Measurements from ENCODE around the gene MGRN1. TPM values are rescaled to one million over a fixed set of nuclear protein-coding genes. Genes with fewer than 3 reads are reported as not detected.
A peak's percentile ranks its signal among the peaks of the same experiment; 100 is the strongest.

Gene MGRN1
- total RNA-seq, 6 donors from 2014 or later = 49.0 to 148 (median 99.1) TPM

GRCh38 chr16:4666537-4667202 is 42.0 kb downstream of the MGRN1 start:
- Histone ChIP-seq H3K36me3 (peaks cover 12 to 78% (median 54%) of the 10 kb centered on the region in 4 donors), H3K4me1 (peaks cover 17 to 52% (median 40%) of the 10 kb centered on the region in 4 donors), H3K27ac (peak overlapping the region in 1 of 4 donors; percentile 7), H3K4me3 (no peak overlapping the region), H3K27me3 (no peaks in the 10 kb centered on the region), H3K9me3 (no peaks in the 10 kb centered on the region)
- ATAC-seq (ENCODE audit: low FRiP score in 2 of 2) (no peak), DNase-seq (peak in 1 of 2 donors; percentile 73)
- TF ChIP-seq POLR2AphosphoS5 (IDR thresholded peaks at IDR 0.05) = no peak
- no peak for TF ChIP-seq EP300 (IDR thresholded peaks at IDR 0.05)
- TF ChIP-seq CTCF (IDR thresholded peaks at IDR 0.05) = no peak
- TF ChIP-seq POLR2A (IDR thresholded peaks at IDR 0.05) = no peak
- 67 to 87% methylated on average over 1 to 19 of the region's 20 CpGs for WGBS, 2 donors

- peaks cover 17 to 45% (median 36%) of the 10 kb centered on the region in 4 donors for H3K4me1 ChIP-seq
- no peaks in the 10 kb centered on the region for H3K27me3 ChIP-seq
- H3K9me3 ChIP-seq = no peaks in the 10 kb centered on the region
- peaks cover 12 to 82% (median 58%) of the 10 kb centered on the region in 4 donors for H3K36me3 ChIP-seq
- peak overlapping the region in 2 of 4 donors; percentile 7 to 26 for H3K27ac ChIP-seq
- DNase-seq (no peak), ATAC-seq (ENCODE audit: low FRiP score in 2 of 2) (no peak)
- H3K4me3 ChIP-seq = no peak overlapping the region
- 76 to 85% methylated on average over 18 to 20 of the region's 20 CpGs for WGBS, 2 donors
- TF ChIP-seq EP300 (IDR thresholded peaks at IDR 0.05) (no peak), CTCF (IDR thresholded peaks at IDR 0.05) (no peak), POLR2AphosphoS5 (IDR thresholded peaks at IDR 0.05) (no peak), POLR2A (IDR thresholded peaks at IDR 0.05) (no peak)
Observed at GRCh38 chr16:4667203-4667963, 42.8 kb downstream of the MGRN1 start.

GRCh38 chr16:4668313-4668960 is 43.8 kb downstream of the MGRN1 start:
- H3K4me1 ChIP-seq = peaks cover 16 to 39% (median 28%) of the 10 kb centered on the region in 4 donors
- DNase-seq (no peak), ATAC-seq (ENCODE audit: low FRiP score in 2 of 2) (no peak)
- TF ChIP-seq POLR2AphosphoS5 (IDR thresholded peaks at IDR 0.05) (no peak), CTCF (IDR thresholded peaks at IDR 0.05) (no peak), EP300 (IDR thresholded peaks at IDR 0.05) (no peak), POLR2A (IDR thresholded peaks at IDR 0.05) (no peak)
- H3K4me3 ChIP-seq = no peak overlapping the region
- no peaks in the 10 kb centered on the region for H3K27me3 ChIP-seq
- WGBS, 2 donors = 87 to 89% methylated on average over 10 of the region's 10 CpGs
- H3K27ac ChIP-seq = peak overlapping the region in 1 of 4 donors; percentile 7
- peaks cover 12 to 92% (median 59%) of the 10 kb centered on the region in 4 donors for H3K36me3 ChIP-seq
- H3K9me3 ChIP-seq = no peaks in the 10 kb centered on the region

- Histone ChIP-seq H3K36me3 (peaks cover 8 to 95% (median 64%) of the 10 kb centered on the region in 4 donors), H3K9me3 (no peaks in the 10 kb centered on the region), H3K4me3 (no peak overlapping the region), H3K4me1 (peaks cover 0 to 20% (median 13%) of the 10 kb centered on the region in 4 donors), H3K27me3 (no peaks in the 10 kb centered on the region), H3K27ac (no peak overlapping the region)
- WGBS, 2 donors = 96% methylated on average over 14 to 30 of the region's 33 CpGs
- ATAC-seq (ENCODE audit: low FRiP score in 2 of 2) (no peak), DNase-seq (peak in 1 of 2 donors; percentile 82)
- TF ChIP-seq EP300 (IDR thresholded peaks at IDR 0.05) (no peak), POLR2A (IDR thresholded peaks at IDR 0.05) (no peak), CTCF (IDR thresholded peaks at IDR 0.05) (no peak), POLR2AphosphoS5 (IDR thresholded peaks at IDR 0.05) (no peak)
Observed at GRCh38 chr16:4673387-4674046, 48.9 kb downstream of the MGRN1 start.

Measured in upper lobe of left lung (tissue), 6 donors.